ENCODE data around the gene YBX2.
A peak's percentile ranks its signal among the peaks of the same experiment; 100 is the strongest.
"Not testable (repeated sequence)": the region's sequence is repeated elsewhere in the genome, so short reads cannot be mapped to it uniquely, and the experiment has no call there.

Gene YBX2

DNA sequence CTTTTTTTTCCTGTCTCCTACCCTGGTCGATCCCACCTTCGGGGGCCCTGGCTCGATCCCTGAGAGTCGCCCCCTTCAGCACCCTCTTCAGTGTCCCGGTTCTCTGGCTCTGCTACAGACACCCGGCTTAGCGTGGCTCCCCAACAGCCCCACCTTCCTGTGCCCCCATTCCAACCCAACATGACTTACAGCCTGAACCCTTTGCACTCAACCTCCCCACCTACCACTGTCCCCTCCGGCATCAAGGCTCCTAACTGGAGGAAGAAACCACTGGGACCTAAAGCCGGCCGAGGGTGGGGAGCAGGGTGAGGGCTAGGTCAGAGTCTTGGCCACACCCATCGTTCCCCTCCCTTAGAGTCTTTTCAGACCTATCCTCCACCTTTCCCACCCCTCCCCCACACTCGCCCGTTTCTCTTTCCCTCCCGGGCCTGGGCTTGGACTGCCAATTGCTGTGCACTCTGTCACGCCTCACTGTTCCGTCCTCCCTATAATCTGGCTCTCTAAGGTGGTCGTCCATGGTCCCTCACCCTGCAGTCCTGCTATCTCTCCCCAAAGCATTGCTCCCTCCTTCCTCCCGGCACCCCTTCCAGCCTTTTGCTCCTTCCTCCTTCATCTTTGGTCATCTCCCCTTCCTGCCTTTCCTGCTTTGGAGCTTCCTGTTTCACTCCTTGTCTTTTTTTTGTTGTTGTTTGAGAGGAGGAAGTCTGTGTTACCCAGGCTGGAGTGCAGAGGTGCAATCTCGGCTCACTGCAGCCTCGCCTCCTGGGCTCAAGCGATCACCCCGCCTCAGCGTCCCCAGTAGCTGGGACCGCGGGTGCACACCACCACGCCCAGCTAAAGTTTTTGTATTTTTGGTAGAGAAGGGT is 31.3 kb downstream of the YBX2 start:
- no peak for DNase-seq (ENCODE audit: low spot score)

DNA sequence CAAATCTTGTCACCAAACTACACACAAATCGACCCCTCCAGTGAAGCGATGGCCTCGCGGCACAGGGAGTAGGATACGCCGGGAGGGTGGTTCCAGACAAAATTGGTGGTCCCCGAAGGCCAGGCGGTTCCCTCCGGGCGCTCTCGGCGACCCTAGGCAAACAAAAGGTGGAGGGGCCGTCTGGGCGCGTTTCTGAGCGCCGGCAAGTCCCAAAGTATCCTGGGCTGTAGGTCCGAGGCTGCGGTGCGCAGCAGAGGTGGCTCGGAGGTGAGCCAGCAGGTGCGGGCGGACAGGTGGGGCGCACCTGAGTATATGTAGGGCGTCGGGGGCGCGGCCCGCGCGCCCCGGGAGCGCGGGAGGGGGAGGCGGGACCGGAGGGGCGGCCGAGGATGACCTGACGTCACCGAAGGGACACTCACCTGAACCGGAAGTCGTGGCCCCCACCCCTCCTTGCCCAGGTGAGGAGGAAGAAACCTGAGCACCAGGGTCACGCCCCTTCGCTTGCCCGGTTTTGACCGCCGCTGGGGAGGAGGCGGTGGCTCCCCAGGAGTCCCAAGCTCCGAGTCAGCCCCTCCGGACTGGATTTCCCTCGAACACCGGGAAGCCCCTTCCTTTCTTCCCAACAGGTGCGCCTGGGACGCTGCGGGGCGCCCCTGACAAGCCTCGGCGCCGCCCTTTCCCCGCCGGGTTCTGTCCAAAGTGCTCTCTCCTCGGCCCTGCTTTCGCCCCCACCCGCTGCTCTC is 32.1 kb downstream of the YBX2 start, which contains the start of gene CLDN7:
TSS of gene CLDN7 (minus strand) at position 287 of the 743 bp plus-strand sequence. CDS start 435 bp downstream, outside the sequence.
- DNase-seq (ENCODE audit: low spot score) = no peak

DNA sequence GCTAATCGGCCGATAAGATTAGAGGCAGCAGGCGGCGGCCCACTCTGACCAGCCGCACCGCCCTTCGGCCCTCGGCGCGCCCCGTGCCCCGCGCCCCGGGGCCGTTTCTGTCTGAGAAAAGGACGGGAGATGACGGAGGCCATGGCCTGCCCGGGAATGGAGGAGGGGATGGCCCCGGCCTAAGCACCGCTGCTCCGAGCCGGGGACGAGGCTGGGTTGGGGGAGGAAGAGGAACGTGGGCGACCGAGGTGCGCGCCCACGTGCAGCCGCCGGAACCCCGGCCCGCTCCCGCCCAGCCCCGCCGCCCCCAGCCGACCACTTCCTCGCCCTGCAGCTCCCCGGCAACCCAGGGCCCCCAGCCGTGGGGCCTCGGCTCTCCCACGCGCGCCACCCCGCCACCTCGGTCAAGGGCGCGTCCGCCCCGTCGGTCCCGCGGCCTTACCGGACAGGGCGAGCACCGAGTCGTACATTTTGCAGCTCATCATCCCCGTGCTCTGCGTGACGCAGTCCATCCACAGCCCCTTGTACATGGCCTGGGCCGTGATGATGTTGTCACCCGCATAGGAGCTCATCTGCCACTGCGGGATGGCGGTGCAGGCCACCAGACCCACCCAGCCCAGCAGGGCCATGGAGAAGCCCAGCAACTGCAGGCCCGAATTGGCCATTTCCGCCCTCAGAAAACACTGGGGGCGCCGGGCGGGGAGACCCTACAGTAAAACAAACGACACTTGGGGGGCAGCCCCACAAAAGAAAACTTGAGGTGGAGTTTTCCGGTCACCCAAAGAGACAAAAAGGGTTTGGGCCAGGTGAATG is 32.9 kb downstream of the YBX2 start:
- DNase-seq (ENCODE audit: low spot score) = no peak

DNA sequence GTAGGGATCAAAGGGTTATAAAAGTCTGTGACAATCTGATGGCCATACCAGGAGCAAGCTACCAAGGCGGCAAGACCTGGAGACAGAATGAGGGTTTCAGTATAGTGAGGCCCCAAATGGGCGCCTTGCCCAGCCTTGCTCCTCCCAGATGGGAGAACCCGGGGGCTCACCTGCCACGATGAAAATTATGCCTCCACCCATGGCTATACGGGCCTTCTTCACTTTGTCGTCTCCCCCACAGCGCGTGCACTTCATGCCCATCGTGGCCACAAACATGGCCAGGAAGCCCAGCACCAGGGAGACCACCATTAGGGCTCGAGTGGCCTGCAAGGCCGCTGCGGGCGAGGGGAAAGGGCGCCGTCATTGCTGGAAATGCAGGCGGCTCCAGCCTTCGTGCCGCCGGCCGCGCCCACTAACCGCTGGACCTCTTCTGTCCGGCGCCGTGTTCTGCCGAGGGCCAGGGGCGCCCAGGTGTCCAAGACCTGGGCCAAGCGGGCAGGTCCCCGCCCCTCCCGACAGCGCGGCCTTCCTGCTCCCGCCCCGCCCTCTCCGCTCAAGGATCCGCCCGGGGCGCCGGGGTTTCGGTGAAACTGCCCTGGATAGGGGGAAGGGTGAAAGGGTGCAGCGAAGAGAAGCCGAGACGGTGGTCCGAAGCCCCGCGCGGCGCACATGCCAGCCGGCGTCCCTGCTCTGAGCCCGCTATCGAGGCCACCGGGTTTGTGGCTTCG is 33.6 kb downstream of the YBX2 start:
- no peak for DNase-seq (ENCODE audit: low spot score)

DNA sequence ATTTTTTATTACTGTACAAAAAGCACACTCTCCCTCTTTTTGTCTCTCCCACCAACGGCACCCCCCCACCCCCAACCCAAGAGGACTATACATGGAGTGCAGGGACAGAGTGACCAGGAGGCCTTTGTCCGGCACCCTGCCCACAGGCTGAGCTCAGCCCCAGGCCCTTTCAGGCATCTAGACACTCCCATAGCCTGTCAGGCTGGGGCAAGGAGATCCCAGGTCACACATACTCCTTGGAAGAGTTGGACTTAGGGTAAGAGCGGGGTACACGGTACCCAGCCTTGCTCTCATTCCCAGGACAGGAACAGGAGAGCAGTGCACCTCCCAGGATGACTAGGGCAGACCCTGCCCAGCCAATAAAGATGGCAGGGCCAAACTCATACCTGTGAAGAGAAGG is 34.3 kb downstream of the YBX2 start:
- DNase-seq (ENCODE audit: low spot score) = no peak

DNA sequence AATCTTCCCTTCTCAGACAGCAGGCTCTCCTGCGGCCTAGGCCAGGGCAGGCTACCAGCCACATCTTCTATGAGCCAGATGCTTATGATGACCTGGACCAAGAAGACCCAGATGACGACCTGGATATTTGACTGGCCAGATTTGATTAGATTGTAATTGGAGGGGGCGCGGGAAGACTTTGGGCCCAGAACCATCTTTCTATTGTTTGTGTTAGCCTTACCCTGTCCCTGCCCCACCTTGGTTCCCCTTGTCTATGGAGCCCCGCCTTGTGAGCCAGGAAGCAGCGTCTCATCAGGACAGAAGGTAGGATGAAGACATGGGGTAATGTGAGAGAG is 34.9 kb downstream of the YBX2 start:
- DNase-seq (ENCODE audit: low spot score) = no peak

DNA sequence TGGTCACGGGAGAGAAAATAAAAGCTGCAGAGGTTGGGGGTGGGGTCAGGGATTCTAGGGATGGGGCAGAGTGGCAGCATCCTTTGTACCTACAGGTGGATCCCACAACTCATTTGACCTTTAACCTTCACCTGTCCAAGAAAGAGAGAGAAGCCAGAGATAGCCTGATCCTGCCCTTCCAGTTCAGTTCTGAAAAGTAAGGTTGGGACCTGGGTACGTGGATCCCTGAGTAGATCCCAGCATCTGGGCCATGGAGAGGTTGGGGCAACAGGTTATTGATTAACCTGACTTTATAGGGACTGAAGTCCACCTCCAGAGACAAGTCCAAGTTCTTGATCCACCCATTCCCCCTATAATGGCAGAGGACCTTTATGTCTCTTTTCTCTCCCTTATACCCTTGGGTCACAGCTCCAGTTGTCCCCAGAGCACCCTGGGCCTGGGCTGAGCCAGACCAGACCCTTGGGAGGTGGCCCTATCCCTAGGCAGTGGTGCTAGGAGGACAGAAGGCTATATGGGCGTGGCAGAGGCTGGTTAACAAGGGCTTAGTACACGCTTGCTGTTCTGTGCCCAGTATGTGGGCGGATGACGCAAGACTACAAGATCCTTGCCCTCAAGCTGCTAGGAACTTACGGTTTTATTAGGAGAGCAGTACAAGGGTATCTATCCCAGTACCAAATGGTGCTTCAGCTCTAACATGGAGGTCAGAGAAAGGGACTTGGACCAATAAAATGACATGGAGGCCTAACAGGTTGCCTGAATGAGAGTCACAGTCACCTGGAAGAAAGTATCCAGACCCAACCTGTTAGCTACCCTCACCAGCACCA is 35.5 kb downstream of the YBX2 start:
- DNase-seq (ENCODE audit: low spot score) = no peak

DNA sequence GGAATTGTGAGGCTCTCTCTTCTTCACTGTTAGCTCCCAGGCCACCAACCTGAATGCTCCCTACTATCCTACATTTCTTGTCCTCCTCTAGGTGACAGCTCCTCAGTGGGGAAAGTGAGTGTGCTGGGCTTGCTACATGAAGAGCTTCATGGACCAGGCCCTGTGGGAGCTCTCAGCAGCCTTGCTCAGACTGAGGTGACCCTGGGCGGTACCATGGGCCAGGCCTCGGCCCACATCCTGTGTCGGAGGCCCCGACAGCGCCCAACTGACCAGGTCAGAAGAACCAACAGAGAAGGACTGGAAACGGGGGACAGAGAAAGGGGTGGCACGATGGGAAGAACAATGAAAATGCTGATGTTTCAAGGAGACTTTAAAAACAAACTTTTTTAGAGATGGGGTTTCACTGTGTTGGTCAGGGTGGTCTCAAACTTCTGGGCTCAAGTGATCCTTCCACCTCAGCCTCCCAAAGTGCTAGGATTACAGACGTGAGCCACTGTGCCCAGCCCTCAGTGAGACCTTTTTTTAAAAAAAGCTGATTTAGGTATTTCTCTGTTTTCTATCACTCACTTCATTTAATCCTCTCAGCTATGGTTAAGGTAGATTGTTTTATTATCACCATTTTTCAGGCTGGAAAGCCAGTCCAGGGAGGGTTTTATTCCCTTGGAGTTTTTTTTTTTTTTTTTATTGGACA is 37.5 kb downstream of the YBX2 start:
- no peak for DNase-seq (ENCODE audit: low spot score)

DNA sequence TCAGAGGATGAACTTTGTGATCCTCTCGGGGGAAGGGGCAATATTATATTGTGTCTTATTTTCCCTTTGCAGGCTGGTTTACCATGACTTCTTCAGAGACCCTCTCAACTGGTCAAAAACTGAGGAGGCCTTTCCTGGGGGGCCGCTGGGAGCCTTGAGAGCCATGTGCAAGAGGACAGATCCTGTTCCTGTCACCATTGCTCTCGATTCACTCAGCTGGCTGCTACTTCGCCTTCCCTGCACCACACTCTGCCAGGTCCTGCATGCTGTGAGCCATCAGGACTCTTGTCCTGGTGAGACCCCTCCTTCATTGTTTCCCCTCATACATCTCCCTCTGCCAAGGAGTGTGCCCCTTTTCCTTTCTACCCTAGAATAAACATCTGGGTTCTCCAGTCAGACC is 39.9 kb downstream of the YBX2 start:
- DNase-seq (ENCODE audit: low spot score) = no peak

DNA sequence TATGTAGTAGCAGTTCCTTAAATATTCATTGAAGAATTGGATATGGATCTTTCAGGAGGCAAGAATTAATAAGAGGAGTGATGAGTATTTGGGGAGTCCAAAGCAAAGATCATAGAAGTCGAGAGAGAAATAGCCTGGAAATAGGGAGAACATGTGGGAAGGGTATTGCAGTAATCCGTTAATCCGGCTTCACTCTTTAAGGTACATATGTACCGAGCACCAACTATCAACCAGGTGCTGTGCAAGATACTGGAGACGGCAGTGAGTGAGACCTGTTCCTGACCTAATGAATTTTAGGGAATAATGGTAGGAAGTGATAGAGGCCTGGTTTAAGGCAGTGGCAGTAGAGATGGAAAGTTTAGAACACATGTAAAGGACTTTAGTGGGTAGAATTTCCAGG is 41.4 kb downstream of the YBX2 start:
- no peak for DNase-seq (ENCODE audit: low spot score)

DNA sequence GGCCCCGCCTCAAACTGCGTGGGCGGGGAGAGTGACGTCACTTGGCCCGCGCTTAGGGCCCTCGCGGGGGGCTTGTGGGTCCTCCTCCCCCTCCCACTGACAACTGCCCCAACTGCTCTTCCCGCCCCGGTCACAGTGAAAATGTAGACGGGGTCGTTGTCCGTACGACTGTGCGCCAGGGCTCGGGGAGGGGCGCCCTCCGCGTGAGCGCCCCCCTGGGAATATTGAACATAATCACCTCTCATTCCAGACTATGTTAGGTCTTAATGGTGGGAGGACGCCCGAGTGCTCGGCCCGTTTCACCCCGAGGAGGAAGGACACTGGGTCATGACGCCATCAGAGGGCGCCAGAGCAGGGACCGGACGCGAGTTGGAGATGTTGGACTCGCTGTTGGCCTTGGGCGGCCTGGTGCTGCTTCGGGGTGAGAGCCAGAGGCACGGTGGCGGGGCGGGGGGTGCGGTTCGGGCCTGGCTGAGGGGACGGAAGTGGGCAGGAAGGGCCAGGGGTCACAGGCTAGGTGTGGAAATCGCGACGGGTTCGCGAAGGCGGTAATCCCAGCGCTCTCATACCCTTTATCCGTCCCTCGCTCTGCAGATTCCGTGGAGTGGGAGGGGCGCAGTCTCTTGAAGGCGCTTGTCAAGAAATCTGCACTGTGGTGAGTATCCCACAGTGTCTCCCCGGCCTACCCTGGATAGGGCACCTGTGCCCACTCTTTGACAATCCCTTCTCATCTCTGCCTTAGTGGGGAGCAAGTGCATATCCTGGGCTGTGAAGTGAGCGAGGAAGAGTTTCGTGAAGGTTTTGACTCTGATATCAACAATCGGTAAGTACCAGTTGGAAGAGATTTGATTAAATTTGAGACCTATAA is 42.0 kb downstream of the YBX2 start, which contains the start of gene ELP5:
TSS of gene ELP5 (plus strand) at position 40 of the 868 bp plus-strand sequence. CDS start at position 376, 336 bp downstream.
- DNase-seq (ENCODE audit: low spot score) = peak; percentile 88

DNA sequence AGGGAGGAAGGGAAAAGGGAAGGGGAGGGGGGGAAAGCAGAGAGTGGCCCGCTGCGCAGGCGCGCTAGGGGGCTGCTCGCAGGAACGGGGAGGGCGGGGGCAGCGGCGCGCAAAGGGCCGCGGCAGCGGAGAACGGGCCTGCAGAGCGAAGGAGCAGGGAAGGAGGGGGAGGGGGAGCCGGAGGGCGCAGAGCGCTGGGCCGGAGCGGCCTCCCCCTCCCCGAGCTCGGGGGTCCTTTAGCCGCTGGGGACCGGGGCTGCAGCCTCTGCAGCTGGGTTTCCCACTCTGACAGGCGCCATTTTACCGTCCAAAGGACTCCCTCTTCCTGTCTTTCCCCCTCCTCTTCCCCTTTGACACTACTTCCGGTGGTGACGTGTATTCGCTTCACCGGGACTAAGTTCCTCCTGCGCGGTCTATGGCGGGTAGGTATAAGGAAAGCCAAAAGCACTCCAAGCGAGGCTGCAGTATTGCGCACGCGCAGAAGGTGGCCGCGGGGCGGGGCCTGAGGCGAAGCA is 42.7 kb downstream of the YBX2 start, which contains the start of gene CTDNEP1:
TSS of gene CTDNEP1 (minus strand) at position 74 of the 515 bp plus-strand sequence. CDS start 438 bp downstream, outside the sequence.
- peak; percentile 99 for DNase-seq (ENCODE audit: low spot score)

DNA sequence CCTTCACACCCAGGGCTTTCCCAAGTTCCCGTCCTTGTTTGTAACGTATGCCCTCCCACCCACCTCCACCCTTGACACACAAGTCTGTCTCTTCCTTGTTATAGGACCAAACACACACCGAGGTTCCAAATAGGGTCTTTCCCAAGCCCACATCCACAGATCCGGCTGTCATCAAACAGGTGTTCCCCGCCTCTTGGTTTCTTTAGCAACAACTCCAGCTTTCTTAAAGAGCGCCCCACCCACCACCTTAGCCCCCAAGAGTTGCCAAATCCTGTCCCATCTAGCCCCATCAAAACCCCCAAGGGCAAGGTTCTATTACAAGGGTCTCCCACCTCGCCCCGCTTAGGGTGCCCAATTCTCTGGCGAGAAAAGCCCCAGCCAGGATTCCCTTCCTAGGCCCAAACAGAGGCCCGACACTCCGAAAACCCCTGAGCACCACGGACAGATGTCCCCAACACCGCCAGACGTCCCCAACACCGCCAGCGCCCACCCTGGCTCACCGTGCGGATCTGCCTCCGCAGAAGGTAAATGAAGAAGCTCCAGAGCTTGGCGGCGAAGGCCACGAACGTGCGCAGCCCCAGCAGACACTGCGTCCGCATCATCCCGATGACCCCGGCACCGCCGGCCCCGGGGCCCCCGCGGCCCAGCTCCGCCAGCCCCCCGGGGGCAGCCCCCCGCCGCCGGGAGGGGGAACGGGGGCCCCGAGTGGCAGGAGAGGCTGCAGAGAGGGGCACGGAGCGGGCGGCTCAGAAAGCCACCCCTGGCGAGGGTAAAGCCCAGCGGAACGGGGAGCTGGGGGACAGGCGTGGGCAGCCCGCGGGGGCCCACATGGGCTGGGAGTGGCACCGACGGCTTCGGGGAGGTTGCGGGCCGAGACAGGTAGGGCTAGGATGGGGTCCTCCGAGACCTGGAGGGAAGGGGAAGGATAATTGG is 43.5 kb downstream of the YBX2 start:
- no peak for DNase-seq (ENCODE audit: low spot score)

DNA sequence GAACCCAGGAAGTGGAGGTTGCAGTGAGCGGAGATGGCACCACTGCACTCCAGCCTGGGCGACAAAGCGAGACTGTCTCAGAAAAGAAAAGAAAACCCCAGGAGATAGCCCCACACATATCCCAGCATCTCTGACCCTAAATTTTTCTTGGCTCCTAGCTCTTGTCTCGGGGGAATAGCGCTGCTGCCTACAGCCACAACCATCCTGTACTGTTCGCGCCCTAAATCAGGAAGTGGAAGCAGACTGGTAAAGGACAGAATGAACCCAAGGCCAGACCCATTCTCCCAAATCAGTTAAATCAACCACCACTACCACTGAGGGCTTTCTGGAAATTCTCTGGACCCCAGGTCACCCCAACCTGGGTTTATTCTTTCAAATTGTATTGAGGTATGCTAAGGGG is 44.6 kb downstream of the YBX2 start:
- no peak for DNase-seq (ENCODE audit: low spot score)

DNA sequence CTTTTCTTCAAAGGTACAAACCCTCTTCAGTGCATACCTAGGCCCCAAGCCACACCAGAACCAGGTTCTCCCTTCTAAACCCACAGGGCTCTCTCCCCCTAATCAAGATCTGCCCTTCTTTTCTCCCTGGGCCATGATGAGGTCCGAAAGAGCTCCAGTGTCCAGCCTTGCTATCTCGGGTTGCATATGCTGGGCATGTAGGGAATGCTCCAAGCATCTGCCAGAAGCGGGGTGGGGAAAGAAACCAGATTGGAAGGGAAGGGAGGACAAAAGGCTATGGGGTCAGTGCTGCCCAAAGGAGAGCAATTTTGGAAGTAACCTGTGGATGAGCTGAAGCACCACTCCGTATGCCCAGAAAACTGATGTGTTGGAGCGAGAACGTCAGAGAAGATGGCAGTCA is 45.2 kb downstream of the YBX2 start:
- DNase-seq (ENCODE audit: low spot score) = no peak

DNA sequence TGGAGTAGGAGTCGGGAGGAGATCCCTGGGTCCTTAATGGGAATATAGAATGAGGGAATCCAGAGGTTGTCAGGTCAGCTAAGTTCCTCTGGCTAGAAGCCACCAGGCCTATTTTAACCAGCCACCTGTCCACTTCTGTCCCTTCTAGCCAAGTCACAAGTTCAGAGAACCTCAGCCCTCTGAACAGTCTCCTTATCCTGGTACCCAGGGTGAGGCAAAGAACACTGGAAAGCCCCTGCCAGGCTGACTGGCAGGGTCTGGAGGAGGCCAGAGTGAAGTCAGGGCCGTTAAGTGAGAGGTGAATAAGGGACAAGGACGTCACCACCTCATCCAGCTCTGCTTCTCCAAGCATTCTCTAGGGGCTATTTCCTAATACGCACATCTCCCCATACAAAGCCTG is 45.6 kb downstream of the YBX2 start:
- no peak for DNase-seq (ENCODE audit: low spot score)

DNA sequence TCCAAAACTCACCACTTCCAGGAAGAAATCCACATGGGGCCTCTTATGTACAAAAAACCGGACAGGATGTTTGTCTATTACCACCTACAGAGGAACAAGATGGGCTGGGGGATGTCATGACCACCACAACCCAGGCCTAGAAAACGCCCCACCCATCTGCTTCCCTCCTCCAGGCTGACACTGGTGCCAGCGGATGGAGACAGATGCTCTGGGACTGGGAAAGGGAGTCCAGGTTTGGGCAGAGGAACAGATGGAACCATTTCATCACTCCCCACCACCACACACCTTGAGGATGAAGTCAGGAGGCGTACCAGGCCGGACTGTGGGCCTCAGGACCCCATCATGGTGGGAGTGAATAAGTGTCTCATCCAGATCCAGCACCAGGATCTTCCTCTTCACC is 47.7 kb downstream of the YBX2 start:
- no peak for DNase-seq (ENCODE audit: low spot score)

DNA sequence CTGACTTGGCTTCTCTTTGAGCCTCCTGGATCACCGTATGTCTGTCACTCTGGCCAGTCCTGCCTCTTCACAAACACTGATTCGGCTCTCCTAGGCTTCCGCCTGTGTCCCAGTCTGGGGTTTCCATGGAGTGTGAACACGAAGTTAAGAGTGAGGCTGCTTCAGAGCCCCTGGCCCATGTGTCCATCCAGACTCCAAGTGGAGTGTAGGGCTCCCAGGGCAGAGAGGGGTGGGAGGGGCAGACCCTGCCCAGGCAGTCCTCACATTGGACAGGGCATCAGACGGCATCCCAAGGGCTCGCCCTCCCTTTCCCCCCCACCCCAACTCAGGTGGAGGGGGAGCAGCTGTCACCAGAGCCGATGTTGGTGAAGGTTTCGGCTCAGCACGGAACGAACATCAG is 50.6 kb downstream of the YBX2 start:
- not testable (repeated sequence) for DNase-seq (ENCODE audit: low spot score)
